Measurements from ENCODE around the gene GGT5.
"Not testable (repeated sequence)": the region's sequence is repeated elsewhere in the genome, so short reads cannot be mapped to it uniquely, and the experiment has no call there.

GGT5 gene

GRCh38 chr22:24201681-24202614 lies 42.9 kb downstream of the GGT5 start:
- no peak for DNase-seq

DNA sequence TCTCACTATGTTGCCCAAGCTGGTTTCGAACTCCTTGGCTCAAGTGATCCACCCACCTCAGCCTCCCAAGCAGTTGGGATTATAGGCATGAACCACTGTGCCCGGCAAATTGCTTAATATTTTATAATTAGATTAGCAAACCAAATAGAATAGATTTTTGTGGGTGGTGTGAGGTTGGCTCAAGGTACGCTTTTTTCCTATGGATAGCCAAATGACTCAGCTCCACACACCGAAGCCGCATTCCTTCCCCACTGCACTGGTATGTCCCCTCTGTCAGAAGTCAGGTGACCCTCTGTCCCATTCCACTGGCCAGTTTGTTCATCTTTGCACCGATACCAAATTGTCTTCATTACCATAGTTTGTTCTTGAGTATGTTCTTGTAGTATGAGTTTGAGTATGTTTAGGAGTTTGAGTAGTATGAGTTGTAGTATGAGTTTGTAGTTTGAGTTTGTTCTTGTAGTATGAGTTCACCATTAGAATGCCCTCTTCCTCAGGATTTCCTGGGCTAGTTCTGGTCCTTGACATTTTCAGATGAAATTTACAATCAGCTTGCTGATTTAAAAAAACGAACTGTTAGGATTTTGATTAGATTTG lies 44.2 kb downstream of the GGT5 start:
- DNase-seq, result no peak

GRCh38 chr22:24198682-24199052 lies 46.2 kb downstream of the GGT5 start:
- no peak for DNase-seq

- no peak for DNase-seq
These were observed 53.0 kb downstream of the GGT5 start for GRCh38 chr22:24191893-24192292.

DNA sequence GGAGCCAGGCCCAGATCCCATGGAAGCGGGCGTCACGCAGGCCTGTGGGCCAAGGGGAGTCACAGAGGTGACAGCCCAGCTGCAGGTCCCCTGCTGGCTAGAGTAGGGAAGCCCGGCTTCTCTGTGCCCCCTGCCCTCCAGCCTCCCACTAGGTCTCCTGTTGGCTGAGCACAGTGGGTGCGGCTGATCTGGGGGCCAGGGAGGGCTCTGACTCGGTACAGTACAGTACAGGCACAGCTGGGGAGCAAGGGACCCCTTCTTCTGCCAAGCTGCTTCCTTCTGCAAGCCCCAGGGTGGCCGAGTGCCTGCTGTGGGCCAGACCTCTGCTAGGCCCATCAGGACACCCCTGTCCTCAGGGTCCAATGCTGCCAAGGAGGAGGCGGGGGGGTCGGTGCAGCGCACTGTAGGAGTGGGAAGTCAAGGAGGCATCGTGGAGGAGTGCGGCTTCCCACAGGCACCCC lies 53.5 kb downstream of the GGT5 start:
- DNase-seq, result no peak

GRCh38 chr22:24190596-24191208 lies 54.2 kb downstream of the GGT5 start:
- DNase-seq, result no peak

DNA sequence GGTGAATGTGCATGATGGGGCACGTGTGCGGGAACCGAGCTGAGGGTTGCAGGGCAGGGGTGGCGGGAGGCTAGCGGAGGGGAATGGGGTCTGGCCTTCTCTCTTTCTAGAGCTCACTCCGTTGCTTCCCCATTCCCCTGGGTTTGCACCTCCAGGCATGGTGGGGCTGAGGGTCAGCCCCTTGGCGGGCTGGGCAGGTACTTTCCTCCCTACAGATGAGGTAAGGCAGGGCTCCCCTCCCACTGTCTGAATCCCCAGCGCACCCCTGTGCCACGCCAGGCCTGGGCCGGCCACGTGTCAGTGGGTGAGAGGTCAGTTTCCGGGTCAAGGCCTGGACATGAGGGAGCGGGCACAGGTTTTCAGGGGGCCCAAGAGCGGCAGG lies 54.7 kb downstream of the GGT5 start:
- no peak for DNase-seq

DNA sequence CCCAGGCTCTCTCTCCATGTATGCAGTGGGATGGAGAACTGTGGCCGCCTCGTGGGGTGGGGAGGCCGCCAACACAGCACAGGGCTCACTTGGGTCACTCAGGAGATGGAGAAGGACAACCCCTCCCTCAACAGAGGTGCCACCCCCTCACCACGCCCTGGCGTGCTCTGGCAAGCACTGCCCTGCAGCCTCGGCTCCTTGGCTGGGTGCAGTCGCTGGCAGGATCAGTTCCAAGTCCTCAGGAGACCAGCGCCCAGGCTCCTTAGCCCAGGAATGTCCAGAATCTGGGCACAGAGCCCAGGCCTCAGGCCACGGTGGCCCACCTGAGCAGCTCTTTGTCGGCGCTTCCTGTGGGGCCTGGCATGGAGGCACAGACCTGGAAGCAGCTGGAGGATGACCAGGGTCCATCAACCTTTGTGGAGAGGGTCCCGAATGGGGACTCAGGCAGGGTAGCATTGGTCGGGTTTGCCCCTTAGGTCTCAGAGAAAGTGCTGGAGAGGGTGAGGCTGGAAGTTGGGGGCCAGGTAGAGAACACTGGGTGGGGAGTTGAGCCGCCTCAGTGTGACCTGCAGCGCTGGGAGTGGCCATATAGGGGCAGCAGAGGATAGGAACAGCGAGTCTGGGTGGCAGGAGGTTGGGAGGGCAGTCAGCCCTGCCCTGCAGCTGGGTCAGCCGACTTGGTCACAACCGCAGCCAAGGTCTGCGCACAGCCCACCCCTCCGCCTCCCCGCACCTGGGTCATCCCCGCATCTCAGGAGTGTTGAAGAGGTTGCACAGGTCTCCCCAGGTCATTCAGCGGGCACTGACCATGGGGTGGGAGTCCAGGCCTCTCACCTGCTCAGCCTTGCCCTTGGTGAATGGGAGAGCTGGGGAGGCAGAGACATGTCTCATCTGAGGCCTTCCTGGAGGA lies 55.4 kb downstream of the GGT5 start:
- DNase-seq, result peak; percentile 36

- DNase-seq, result no peak
These were observed 56.1 kb downstream of the GGT5 start for GRCh38 chr22:24188705-24189248.

- no peak for DNase-seq
These were observed 56.9 kb downstream of the GGT5 start for GRCh38 chr22:24187731-24188644.

GRCh38 chr22:24186892-24187670 lies 57.8 kb downstream of the GGT5 start:
- no peak for DNase-seq

GRCh38 chr22:24186352-24186740 lies 58.5 kb downstream of the GGT5 start:
- DNase-seq, result no peak

DNA sequence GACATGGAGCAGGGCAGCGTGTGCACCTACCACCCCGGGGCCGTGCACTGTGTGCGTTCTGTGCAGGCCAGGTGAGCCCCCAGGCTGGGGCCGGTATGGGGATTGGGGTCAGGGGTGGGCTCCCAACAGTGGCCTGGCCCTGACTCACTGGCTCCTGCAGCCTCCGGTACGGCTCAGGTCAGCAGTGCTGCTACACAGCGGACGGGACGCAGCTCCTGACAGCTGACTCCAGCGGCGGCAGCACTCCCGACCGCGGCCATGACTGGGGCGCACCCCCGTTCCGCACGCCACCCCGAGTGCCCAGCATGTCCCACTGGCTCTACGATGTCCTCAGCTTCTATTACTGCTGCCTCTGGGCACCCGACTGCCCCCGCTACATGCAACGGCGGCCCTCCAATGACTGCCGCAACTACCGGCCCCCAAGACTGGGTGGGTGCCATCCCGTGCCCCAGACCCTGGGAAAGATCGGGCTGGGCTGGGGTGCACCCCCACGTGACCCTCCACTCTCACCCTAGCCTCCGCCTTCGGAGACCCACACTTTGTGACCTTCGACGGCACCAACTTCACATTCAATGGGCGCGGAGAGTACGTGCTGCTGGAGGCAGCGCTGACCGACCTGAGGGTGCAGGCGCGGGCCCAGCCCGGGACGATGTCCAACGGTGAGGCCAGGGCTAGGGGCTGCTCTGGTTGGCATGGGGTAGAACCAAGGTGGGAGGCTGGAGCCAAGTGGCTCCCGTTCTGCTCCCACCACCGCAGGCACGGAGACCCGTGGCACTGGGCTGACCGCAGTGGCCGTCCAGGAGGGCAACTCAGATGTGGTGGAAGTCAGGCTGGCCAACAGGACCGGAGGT lies 59.2 kb downstream of the GGT5 start:
- DNase-seq, result no peak

GRCh38 chr22:24185001-24185500 lies 59.8 kb downstream of the GGT5 start:
- no peak for DNase-seq

DNA sequence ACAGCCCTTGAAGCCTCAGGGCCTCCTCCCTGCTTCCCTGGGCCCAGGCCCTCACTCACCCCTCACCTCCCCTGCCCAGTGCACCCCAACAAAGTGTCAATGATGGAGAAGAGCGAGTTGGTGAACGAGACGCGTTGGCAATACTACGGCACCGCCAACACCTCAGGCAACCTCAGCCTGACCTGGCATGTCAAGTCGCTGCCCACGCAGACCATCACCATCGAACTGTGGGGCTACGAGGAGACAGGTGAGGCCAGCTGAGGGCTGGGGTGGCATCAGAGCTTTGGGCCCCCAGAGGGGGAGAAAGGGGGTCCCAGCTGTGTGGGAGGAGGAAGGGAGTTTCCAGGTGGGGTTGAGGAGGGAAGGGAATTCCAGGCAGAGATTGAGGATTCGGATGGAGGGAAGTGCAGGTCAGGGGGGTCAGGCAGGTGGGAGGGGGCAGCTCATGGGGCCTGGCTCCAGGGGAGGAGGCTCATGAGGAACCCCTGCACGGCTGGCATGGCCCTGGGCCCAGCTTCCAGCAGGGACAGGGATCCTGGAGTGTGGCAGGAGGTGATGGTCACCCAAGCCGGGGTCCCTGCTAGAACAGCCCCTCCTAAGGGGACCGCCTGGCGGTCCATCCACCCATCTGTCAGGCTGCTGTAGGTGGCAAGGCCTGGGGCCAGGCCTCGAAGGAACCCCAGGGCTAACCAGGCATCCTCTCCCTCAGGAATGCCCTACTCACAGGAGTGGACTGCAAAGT lies 60.7 kb downstream of the GGT5 start:
- no peak for DNase-seq

DNA sequence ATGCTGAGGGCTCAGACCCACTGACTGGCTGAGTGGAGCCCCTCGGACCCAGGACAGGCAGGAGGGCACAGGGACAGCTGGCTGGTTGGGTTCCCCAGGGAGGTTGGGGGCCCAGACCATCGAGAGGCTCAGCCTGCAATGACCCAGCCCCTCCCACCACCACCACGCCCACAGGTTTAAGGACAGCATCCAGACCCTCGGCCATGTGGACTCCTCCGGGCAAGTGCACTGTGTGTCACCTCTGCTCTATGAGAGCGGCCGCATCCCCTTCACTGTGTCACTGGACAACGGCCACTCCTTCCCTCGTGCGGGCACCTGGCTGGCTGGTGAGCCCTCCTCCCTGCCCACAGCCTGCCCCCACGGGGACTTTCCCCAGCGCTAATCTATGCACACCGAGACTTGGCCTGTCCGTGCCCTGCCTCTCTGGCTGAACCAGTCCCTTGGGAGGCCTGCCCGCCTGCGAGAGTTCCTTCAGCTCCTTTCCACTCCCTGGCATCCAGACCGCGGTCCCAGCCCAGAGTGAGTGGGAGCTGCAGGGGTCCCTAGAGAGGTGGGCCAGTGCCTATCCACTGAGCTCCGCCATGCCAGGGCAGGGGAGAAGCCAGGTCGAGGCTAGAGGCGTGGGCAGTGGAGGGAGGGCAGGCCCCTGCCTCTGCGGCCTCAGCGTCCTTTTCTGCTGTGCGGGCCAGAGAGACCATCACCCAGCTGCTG lies 61.4 kb downstream of the GGT5 start:
- DNase-seq, result no peak

- DNase-seq, result not testable (repeated sequence)
These were observed 62.0 kb downstream of the GGT5 start for GRCh38 chr22:24182900-24183246.

Data from CD4-positive, alpha-beta T cell treated with Interleukin-17A for 1 hour (primary cell).